Measurements from ENCODE around the gene SCAMP5.

SCAMP5 gene, protein sequence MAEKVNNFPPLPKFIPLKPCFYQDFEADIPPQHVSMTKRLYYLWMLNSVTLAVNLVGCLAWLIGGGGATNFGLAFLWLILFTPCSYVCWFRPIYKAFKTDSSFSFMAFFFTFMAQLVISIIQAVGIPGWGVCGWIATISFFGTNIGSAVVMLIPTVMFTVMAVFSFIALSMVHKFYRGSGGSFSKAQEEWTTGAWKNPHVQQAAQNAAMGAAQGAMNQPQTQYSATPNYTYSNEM

DNA sequence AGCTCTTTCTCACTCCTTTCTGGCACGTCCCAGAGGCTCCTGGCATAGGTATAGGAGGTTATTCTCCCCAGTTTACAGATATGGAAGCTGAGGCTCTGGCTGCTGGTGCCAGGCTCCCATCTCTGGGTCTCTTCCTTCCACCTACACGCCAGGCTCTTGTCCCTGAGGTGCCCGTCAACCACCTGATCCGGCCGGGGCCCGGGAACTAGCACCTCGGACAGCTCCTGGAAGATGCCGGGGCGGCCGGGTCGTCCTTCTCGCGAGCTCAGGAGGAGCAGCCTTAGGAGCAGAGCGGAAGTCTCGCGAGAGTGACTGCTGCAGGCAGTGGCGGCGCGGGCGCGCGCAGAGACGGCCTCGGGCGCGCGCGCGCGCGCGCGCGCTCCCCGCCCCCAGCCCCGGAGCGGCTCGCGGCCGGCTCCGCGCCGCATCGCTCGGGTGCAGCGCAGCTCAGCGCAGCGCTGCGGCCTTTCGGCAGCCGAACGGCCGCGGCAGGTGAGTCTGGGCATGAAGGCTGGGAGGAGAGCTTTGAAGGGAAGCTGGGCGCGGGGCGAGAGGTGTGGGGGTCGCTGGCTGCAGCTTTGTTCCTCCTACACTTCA, at the start of gene SCAMP5:
SCAMP5 (plus strand) TSS at position 382 of the 597 bp plus-strand sequence. CDS start 16,277 bp downstream, outside the sequence.
- peak; percentile 95 for DNase-seq

DNA sequence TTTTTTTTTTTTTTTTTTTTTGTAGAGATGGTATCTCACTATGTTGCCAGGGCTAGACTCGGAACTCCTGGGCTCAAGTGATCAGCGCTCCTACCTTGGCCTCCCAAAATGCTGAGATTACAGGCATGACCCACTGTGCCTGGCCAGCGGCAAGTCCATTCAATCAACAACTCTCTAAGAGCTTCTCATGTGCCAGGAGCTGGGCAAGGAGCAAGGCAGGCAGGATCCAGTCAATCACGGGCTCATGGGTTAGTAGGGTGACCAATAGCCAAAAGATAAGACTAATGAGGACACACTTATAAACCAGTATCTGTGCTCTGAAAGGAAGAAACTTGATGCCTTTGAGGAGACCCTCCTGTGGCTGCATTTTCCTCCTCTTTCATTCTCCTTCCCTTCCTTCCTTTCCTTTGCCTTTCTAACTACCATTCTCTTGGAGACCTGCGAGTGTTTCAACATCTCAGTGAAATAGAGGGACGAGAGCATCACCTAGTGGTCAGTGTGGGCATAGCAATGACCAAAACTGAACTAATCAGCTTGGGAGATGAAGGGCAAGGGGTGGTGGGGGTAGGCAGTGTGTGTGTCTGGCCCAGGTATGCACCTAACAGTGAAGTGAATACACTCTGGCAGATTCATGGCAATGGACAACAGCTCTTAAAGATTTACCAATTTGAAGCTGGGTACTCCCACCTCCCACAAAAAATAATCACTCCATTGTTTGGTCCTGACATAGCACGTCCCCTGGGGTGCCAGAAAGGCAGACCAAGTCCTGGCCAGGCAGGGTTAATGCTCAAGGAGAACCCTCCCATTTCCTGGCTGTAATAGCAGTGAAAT, 45.1 kb upstream of the SCAMP5 start:
- no peak for DNase-seq

DNA sequence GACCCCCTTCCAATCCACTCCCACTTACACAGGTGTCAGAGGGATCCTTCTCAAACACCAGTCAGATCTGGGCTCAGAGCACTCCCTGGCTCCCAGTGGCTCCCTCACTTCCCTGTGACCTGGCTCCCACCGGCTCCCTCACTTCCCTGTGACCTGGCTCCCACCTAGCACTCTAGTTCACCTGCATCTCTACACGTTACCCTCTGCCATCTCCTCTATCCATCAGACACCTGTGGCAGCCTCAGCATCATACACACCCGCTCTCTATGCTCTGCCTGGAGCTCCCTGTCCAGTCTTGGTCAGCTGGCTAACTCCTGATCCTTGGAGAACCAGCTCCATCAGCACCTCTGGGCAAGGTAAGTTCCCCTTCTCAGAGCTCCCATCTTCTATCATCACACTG, 44.4 kb upstream of the SCAMP5 start:
- no peak for DNase-seq

DNA sequence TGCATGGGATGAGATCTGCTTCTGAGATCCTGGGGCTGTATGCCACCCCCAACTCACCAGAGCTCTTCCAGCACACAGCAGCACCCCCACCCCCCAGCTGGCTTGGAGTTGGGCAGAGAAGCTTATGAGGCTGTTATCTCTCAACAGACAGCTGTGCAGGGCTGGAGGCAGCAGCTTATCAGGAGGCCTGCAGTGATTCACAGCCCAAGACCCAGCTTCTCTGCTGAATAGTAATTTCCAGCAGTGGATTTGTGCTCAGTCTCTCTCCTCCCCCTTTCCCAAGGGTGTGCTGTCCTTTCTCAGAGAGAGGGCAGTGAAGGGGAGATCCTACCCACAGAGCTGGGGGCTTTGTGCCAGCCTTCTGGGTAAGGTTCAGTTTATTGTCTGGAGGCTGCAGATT, 40.8 kb upstream of the SCAMP5 start:
- no peak for DNase-seq

DNA sequence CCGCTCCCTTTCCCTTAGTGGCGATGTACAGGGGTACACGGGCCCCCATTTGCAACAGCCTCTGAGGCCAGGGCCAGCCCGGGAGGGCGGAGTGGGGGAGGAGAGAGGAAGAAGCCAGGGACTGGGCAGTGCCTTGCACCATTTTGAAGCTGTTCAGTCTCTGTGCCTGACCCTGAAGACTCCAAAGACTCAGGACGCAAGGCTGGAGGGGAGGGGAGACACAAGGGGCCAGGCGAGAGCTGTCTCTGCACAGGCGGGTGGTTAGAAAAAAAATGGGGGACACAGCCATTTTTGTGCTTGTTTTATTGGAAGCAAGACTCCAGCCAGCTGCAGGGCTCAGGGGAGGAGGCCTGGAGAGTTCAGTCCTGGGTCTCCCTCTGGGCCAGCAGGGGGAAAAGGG, 40.3 kb upstream of the SCAMP5 start:
- no peak for DNase-seq

DNA sequence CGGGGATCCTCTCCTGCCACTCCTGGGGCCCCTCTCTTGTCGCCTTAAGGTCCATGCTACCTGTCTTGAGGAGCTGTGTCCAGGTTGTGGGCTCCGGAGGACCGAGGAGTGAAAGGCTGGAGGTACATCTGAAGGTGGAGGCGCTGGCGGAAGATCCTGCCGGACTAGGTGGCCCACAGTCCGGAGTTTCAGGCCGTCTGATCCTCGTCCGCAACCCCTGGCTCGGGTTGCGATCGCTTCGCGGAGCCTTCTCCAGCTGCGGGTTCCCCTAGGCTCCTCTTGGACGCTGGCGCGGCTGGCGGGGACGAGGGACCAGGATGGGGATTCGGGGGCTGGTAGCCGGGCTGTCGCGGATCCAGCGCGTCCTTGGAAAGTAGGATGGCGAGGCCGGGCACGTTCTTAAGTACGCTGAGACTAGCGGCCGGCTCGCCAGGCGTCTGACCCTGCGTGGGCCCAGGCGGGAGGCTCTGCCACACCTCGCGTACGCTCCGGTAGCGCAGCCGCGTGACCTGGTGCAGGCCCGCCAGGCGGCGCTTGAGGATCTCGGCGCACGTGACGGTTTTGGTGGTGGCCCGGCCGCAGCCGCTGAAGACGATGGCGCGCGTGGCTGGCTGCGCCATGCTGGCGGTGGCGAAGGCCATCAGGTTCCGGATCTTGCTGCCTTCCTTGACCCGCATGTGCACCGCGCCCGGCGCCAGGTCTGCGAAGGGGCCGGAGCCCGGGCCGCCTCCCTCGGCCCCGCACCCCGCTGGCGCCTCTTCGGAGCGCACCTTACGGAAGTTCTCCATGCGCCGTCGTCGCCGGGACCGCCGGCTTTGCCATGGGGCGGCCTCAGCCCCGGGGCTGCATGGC, 39.3 kb upstream of the SCAMP5 start:
- DNase-seq: no peak

DNA sequence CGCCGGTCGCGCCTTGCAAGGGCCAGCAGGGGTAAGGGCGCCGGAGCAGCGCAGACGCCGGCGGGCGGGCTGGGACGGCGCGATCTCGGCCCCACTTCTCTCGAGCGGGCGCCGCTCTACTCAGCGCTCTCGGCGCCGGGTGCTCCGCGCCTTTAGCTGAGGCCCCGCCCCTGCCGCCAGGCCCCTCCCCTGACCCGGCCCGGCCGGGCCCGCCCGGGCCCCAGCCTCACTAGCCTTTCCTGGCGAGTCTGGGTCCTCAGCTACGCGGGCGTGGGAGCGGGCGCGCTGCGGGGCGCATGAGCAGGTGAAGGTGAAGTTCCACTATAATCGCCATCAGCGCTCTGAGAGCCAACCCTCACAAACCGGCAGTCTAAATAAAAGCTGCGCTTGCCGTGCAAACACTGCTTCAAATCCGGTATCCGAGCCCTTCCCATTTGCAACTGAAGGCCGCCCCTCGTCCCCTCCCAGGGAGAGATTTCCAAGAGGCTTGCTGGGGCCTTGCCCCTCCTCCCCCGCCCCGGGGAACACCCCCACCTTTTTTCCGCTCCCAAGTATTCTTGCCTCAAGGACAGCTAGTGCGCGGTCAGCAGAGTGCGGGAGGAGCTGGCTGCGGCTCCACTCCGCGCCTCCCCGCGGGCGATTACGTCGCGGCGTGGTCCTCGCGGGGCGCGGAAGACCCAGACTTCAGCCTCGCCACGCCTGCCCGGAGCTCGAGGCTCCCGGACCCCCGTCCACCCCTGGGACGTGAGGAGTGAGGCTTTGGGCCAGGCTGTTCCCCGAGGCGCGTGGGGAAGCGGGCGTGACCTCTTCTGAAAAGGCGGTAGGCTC, 38.5 kb upstream of the SCAMP5 start, which contains the start of gene RPP25:
RPP25 (minus strand) TSS at position 125 of the 828 bp plus-strand sequence. CDS start 189 bp downstream, outside the sequence.
- peak; percentile 49 for DNase-seq

DNA sequence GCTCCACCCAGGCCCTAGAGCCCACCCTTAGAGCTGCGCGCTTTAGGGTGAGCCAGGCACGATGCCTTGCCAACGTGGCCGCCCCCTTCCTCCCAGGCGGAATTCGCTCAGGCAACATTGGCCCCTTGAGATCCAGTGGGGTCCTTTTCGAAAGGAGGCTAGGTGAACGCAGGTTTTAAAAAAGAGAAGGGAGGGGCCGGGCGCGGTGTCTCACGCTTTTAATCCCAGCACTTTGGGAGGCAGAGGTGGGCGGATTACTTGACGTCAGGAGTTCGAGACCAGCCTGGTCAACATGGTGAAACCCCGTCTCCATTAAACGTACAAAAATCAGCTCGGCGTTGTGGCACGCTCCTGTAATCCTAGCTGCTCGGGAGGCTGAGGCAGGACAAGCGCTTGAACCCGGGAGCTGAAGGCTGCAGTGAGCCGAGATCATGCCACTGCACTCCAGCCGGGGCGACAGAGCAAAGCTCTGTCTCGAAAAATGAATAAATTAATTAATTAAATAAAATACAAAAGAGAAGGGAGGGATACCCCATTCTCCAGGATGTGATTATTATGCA, 37.8 kb upstream of the SCAMP5 start:
- no peak for DNase-seq

DNA sequence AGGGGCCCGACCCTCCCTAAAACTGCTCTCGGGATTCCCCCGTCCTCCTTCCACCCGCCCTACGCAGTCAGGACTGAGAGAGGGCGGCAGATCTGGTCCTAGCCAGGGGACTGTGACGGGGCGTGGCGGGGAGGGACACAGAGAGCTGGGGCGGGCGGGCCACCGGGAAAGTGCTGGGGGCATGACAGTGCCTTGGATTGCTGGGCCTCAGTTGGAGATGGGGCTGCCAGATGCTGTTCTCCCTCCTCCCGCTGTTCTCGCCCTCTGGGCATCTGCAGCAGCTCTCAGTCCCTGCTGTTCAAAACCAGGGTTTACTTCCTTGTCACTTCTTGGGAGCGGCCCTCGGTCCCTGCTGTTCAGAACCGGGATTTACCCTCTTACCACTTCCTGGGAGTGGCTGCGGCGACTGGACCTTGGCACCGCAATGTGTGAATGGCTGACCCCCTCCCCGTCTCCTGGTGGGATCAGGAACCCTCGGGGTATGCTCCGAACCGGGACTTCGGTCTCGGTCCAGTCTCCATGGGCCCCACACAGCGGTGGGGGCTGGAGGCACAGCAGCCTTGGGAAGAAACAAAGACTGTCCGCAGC, 36.9 kb upstream of the SCAMP5 start:
- no peak for DNase-seq

DNA sequence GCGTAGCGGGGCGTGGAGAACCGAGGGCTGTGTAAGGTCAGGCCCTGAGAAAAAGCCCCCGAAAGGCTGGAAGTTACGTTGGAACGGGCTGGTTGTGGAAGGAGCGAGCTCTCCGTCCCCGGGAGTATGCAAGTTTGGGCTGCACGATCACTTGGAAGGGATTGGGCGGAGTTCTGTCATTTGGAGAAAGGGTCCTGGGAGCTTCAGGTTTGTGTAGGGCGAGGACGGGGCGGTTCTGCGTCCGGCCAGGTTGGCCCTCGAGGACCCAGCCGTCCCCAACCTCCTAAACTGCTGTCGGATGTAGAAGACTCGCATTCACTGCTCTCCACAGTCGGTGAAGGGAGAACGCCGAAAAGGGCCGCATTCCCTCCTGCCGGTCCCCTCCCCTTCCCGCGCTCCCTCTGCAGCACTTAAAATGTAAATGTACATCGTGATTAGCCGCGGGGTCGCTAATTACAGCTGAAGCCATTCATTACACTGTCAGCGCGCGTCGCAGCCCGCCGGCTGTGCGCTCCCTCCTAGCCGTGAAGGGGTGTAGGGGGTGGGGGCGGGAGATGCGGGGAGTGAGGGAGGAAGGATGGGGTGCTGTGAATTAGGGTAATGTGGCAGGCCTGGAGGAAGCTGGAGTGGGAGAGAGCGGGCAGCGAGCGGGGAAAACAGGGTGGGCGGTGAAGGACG, 36.3 kb upstream of the SCAMP5 start:
- DNase-seq: no peak

DNA sequence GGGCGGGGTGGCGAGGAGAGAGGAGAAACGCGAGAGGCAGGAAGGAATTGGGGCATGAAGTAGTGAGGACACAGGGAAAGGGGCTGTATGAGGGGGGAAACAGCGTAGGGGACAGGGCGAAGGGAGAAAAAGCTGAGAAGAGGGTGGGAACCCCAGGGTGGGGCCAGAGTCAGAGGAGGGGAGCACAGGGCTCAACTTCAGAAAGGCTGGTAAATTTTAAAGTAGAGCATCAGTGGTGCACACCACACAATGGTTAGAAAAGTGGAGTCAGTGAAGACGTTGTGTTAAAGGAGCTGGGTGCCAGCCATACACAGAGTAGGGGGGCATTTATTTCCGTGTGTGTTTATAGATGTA, 35.8 kb upstream of the SCAMP5 start:
- no peak for DNase-seq

DNA sequence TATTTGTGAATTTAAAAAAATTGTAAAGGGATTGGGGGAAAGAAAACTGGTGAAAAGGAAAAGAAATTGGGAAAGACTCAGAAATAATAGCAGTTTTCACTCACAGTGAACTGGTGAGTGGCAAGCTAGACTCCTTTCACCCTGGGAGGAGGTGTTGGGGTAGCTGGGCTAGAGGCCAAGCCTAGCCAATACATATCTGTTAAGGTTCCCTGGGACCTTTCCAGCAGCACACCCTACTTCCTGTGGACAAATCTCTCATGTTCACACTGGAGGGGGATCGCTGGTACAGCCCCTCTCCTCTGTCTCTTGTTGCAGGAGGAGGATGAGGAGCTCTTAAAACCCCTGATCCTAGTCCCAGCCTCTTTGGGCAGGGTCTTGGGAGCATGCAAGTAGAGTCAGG, 35.1 kb upstream of the SCAMP5 start:
- no peak for DNase-seq

DNA sequence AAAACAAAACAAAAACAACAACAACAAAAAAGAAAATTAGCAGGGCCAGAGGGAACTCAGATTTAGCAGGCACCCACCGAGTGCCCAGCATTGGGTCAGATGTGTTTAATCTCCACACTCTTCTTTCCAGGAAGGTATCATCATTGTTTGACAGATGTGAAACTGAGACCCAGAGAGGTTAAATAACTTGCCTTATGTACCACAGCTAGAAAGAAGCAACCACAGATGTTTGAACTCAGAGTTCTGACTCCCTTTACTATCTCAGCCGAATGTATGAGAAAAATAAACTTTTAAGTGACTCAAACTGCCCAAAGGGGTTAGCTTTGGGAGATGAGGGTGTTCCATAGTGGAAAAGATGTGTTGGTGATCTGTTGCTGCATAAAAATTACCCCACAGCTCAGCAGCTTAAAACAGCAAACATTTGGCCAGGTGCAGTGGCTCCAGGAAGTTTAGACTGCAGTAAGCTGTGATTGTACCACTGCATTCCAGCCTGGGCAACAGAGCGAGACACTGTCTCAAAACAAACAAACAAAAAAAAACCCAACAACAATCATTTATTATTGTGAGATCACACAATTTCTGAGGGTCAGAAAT, 34.3 kb upstream of the SCAMP5 start:
- no peak for DNase-seq

DNA sequence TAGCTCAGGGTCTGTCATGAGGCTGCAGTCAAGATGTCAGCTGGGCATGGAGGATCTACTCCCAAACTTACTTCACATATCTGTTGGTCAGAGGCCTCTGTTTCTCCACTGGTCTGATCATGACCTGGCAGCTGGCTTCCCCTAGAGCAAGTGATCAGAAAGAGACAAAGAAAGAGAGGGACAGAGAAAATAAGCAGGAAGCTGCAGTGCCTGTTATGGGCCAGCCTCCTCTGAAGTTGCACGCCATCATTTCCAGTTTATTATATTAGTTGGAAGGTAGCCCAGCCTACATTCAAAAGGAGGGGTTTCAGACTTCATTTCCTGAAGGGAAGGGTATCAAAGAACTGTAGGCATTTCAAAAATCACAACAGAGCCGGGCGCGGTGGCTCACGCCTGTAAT, 33.7 kb upstream of the SCAMP5 start:
- no peak for DNase-seq

DNA sequence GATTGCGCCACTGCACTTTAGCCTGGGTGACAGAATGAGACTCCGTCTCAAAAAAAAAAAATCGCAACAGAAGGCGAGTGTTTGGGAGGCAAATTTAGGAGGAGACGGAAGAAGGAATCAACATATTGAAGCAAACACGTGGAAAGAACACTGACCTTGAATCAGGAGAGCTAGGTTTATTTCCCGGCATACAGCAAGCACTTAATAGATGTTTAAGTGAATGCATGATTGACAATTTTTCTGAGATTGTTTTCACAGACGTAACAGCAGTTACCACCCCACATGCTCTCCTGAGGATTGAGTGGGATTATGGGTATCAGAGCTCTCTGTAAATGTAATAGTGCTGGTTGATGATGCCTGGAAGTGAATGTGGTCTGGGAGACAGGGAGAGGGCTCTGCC, 33.1 kb upstream of the SCAMP5 start:
- DNase-seq: no peak

DNA sequence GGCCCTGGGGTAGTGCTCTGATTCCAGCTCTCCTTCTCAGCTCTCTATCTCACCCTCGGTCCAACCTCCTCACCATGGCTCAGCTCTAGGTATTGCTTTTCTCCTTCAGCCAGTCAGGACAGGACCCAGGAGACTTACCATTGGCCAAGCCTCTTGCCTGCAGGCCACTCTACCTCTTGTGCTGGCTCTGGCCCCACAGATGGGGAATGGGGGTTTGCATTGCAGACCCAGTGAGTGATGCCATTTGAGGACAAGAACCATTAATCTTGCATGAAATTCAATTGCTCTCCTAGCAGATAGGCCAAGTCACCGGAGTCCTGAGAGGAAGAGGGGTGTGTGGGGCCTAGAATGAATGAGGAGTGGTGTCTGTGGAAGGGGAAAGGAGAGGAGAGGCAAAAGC, 32.7 kb upstream of the SCAMP5 start:
- DNase-seq: no peak

DNA sequence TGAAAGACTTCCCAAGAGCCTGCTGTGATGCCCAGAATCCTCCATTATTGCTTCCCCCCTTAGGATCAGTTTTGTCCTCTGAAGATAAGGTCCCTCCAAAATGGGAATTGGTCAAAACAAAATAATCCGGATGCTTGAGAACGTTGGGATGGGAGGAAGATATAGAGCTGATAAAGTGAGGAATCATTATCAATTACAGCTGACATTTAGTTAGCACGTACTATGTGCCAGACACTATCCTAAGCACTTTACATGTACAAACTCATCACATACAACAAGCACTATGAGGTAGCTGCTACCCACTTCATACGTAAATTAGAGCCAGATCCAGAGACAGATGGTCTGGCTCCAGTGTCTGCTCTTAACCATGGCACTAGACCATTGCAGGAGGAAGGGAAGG, 32.1 kb upstream of the SCAMP5 start:
- no peak for DNase-seq

DNA sequence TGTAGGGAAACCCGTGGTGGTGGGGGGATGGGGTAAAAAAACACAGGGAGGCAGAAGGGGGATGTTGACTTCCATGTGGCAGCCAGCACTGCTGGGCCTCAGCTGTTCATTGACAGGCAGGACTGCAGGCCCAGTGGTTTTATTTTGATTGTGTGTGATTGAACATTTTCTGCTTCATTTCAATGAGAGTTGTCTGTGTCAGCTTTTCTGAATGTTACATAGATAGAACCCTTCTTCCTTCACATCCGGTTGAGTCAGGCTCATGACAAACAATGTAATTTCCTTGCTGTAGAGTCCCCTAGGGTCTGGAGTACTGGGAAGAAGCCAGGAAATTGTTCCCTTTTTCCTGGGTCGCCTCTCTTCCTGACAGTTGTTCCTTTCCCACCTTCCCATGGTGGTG, 30.6 kb upstream of the SCAMP5 start:
- no peak for DNase-seq

DNA sequence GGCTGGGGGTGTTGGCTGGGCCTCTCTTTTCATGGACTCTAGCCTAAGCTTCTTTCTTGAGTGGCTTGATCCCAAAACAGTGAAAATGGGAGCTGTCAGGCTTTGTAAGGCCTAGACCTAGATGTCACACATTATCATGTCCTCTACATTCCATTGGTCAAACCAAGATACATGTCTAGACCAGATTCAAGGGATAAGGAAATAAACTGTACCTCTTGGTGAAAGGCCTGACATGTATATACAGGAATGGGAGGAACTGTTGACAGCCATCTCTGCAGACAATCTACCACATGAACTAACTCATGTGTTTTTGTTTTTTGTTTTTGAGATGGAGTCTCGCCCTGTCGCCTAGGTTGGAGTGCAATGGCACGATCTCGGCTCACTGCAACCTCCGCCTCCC, 27.7 kb upstream of the SCAMP5 start:
- no peak for DNase-seq

DNA sequence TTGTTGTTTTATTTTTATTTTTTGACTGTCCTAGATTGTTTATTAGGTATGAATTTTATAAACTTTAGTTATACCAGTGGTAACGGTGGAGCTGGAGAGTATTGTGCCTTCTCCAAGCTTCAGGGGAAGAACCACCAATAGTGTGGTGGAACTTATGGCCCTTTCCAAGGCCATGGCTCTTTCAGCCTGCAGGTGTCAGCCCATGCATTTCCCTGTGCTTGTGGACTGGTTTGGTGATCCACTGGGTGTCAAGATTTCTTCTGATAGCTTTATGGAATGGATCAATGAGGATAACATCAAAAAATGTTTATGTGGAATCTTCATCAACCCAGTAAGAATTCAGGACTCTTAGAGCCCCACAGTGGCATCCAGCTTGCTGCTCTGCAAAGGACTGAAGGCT, 19.2 kb upstream of the SCAMP5 start:
- DNase-seq: no peak

DNA sequence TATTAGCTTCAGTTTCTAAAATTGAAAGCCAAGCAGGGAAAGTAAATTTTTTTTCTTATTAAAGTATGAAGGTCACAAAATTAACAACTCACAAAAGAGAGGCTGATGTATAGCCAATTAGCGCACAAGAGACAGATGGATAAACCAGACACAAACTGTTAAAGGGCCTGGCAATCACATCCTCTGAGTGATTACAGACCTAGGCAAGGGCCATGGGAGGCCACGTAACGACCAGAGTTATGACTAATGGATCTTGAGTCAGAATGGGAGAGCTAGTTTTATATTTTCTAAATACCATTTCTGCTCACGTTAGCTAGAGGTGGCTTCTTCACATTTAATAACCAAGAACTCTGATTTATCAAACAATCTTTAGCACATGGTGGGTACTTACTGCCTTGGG, 17.8 kb upstream of the SCAMP5 start:
- DNase-seq: no peak

Data from NCI-H510A (cell line).